ENCODE data around the gene ALOX5.

DNA sequence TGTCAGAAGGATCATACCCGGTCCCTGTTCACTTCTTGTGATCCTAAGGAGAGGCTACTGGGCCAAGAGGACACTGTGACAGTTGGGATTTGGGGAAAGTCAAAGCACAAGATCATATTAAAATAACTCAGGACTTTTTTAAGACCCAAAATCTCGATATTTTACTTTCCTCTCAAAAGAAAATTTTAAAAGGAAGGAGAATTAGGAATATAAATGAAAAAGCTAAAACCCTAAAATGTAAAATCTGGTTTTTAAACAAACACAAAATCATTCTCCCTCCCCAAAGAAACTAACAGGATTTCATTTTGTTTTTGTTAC, 36.4 kb downstream of the ALOX5 start:
- TF ChIP-seq, protein P1, sequence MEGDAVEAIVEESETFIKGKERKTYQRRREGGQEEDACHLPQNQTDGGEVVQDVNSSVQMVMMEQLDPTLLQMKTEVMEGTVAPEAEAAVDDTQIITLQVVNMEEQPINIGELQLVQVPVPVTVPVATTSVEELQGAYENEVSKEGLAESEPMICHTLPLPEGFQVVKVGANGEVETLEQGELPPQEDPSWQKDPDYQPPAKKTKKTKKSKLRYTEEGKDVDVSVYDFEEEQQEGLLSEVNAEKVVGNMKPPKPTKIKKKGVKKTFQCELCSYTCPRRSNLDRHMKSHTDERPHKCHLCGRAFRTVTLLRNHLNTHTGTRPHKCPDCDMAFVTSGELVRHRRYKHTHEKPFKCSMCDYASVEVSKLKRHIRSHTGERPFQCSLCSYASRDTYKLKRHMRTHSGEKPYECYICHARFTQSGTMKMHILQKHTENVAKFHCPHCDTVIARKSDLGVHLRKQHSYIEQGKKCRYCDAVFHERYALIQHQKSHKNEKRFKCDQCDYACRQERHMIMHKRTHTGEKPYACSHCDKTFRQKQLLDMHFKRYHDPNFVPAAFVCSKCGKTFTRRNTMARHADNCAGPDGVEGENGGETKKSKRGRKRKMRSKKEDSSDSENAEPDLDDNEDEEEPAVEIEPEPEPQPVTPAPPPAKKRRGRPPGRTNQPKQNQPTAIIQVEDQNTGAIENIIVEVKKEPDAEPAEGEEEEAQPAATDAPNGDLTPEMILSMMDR (IDR thresholded peaks at IDR 0.05), result no peak
- TF ChIP-seq POLR2AphosphoS5 (IDR thresholded peaks at IDR 0.05), result no peak

All from upper lobe of left lung (tissue), 4 donors.